ENCODE results near the gene PGM2. TPM values are rescaled to one million over a fixed set of nuclear protein-coding genes. Genes with fewer than 3 reads are reported as not detected.

PGM2 gene
- total RNA-seq, 1 donor from 2014 or later, result 37.6 TPM

- no peaks in the 10 kb centered on the region for H3K36me3 Mint-ChIP-seq
- no peak for DNase-seq (ENCODE audit: extremely low spot score, unreplicated experiment)
- no peaks in the 10 kb centered on the region for H3K27me3 Mint-ChIP-seq
- H3K4me3 Mint-ChIP-seq, result no peak overlapping the region
- H3K9me3 Mint-ChIP-seq, result peaks cover 21% of the 10 kb centered on the region
- no peak for TF ChIP-seq CTCF (conservative IDR thresholded peaks at IDR 0.05)
- peaks cover 20% of the 10 kb centered on the region for H3K4me1 Mint-ChIP-seq (ENCODE audit: unreplicated experiment)
- no peak overlapping the region for H3K27ac Mint-ChIP-seq
These were observed 37.7 kb upstream of the PGM2 start for GRCh38 chr4:37788819-37789218.

GRCh38 chr4:37792241-37792640 lies 34.2 kb upstream of the PGM2 start:
- TF ChIP-seq CTCF (conservative IDR thresholded peaks at IDR 0.05), result no peak
- Mint-ChIP-seq H3K27ac (no peak overlapping the region), H3K27me3 (no peaks in the 10 kb centered on the region), H3K9me3 (peaks cover 9% of the 10 kb centered on the region), H3K4me1 (ENCODE audit: unreplicated experiment) (peaks cover 34% of the 10 kb centered on the region), H3K4me3 (no peak overlapping the region), H3K36me3 (no peaks in the 10 kb centered on the region)
- no peak for DNase-seq (ENCODE audit: extremely low spot score, unreplicated experiment)

GRCh38 chr4:37793562-37793961 lies 32.9 kb upstream of the PGM2 start:
- Mint-ChIP-seq H3K9me3 (peaks cover 9% of the 10 kb centered on the region), H3K36me3 (no peaks in the 10 kb centered on the region), H3K27ac (no peak overlapping the region), H3K27me3 (no peaks in the 10 kb centered on the region), H3K4me1 (ENCODE audit: unreplicated experiment) (peaks cover 33% of the 10 kb centered on the region), H3K4me3 (no peak overlapping the region)
- TF ChIP-seq CTCF (conservative IDR thresholded peaks at IDR 0.05), result peak; percentile 54
- no peak for DNase-seq (ENCODE audit: extremely low spot score, unreplicated experiment)

- Mint-ChIP-seq H3K4me1 (ENCODE audit: unreplicated experiment) (peaks cover 28% of the 10 kb centered on the region), H3K27ac (no peak overlapping the region), H3K4me3 (no peak overlapping the region), H3K36me3 (no peaks in the 10 kb centered on the region), H3K27me3 (no peaks in the 10 kb centered on the region), H3K9me3 (peaks cover 9% of the 10 kb centered on the region)
- no peak for TF ChIP-seq CTCF (conservative IDR thresholded peaks at IDR 0.05)
- DNase-seq (ENCODE audit: extremely low spot score, unreplicated experiment), result no peak
These were observed 32.4 kb upstream of the PGM2 start for GRCh38 chr4:37794056-37794455.

- no peak overlapping the region for H3K4me3 Mint-ChIP-seq
- DNase-seq (ENCODE audit: extremely low spot score, unreplicated experiment), result no peak
- no peaks in the 10 kb centered on the region for H3K36me3 Mint-ChIP-seq
- no peak overlapping the region for H3K27ac Mint-ChIP-seq
- peaks cover 9% of the 10 kb centered on the region for H3K9me3 Mint-ChIP-seq
- no peaks in the 10 kb centered on the region for H3K27me3 Mint-ChIP-seq
- no peak for TF ChIP-seq CTCF (conservative IDR thresholded peaks at IDR 0.05)
- H3K4me1 Mint-ChIP-seq (ENCODE audit: unreplicated experiment), result peaks cover 20% of the 10 kb centered on the region
These were observed 30.8 kb upstream of the PGM2 start for GRCh38 chr4:37795581-37796195.

GRCh38 chr4:37797374-37797773 lies 29.1 kb upstream of the PGM2 start:
- no peak for DNase-seq (ENCODE audit: extremely low spot score, unreplicated experiment)
- H3K27ac Mint-ChIP-seq, result no peak overlapping the region
- no peaks in the 10 kb centered on the region for H3K36me3 Mint-ChIP-seq
- H3K9me3 Mint-ChIP-seq, result no peaks in the 10 kb centered on the region
- H3K4me1 Mint-ChIP-seq (ENCODE audit: unreplicated experiment), result peaks cover 24% of the 10 kb centered on the region
- TF ChIP-seq CTCF (conservative IDR thresholded peaks at IDR 0.05), result no peak
- no peaks in the 10 kb centered on the region for H3K27me3 Mint-ChIP-seq
- no peak overlapping the region for H3K4me3 Mint-ChIP-seq
